HEK293 (cell line): ENCODE measurements around the gene ARHGAP5.

Source experiments
- CTCF ChIA-PET: fragments of 350-600 bp; formaldehyde crosslinking; extraction: SDS; loops from one replicate; lab custom pipeline; 2021; ENCODE audit warnings: antibody characterized with exemption; lab: Yijun Ruan, JAX
- POLR2A ChIA-PET: fragments of 300-600 bp; formaldehyde crosslinking; extraction: SDS; loops from one replicate; lab custom pipeline; 2020; ENCODE audit warnings: antibody characterized with exemption, inconsistent platforms; lab: Yijun Ruan, JAX
- H3K27ac ChIP-seq: fragments of 200-500 bp; sonication (Bioruptor generic); 2 replicates; pipeline ENCODE4 v1.5.1; 2014; ENCODE audit warnings: low read depth, low read length, control low read depth, inconsistent platforms; ENCODE audit errors: extremely low read depth
- H3K36me3 ChIP-seq, 2 experiments: fragments of 200-500 bp in 1 of 2; sonication (Bioruptor generic) in 1 of 2; 1 replicate in 1 of 2; 2 replicates in 1 of 2; pipeline ENCODE4 v1.5.1; 2014 to 2017; ENCODE audit warnings: inconsistent platforms in 2 of 2, low read length in 2 of 2; ENCODE audit not compliant: control insufficient read depth in 2 of 2, insufficient read depth in 1 of 2
- H3K4me1 ChIP-seq: fragments of 200-500 bp; sonication (Bioruptor generic); 2 replicates; pipeline ENCODE4 v1.5.1; 2014; ENCODE audit warnings: mild to moderate bottlenecking, low read length, inconsistent platforms; ENCODE audit not compliant: control insufficient read depth, insufficient read depth
- H3K4me3 ChIP-seq: 2 replicates; pipeline ENCODE4 v1.5.1; 2011; ENCODE audit warnings: low read depth, mild to moderate bottlenecking, control low read depth, low read length, moderate library complexity
- H3K9me3 ChIP-seq: fragments of 200-500 bp; sonication (Bioruptor generic); 2 replicates; pipeline ENCODE4 v1.5.1; 2014; ENCODE audit warnings: low read depth, low read length, inconsistent platforms; ENCODE audit not compliant: control insufficient read depth, insufficient read depth
- BCL11B ChIP-seq: fragments of 450-650 bp; formaldehyde crosslinking; IDR thresholded peaks from 2 replicates; pipeline ENCODE4 v1.5.1; 2016; ENCODE audit warnings: low read depth, missing biosample characterization, missing genetic modification characterization
- GLIS1 ChIP-seq: fragments of 450-650 bp; formaldehyde crosslinking; IDR thresholded peaks from 2 replicates; pipeline ENCODE4 v1.5.1; 2016; ENCODE audit warnings: missing biosample characterization, missing genetic modification characterization
- GLIS2 ChIP-seq: fragments of 450-650 bp; formaldehyde crosslinking; IDR thresholded peaks from 2 replicates; pipeline ENCODE4 v1.5.1; 2016; ENCODE audit warnings: missing biosample characterization, missing genetic modification characterization
- MZF1 ChIP-seq: fragments of 450-650 bp; formaldehyde crosslinking; IDR thresholded peaks from 2 replicates; pipeline ENCODE4 v1.5.1; 2017; ENCODE audit warnings: missing biosample characterization, missing genetic modification characterization, borderline replicate concordance
- REPIN1 ChIP-seq: fragments of 450-650 bp; formaldehyde crosslinking; IDR thresholded peaks from 2 replicates; pipeline ENCODE4 v1.5.1; 2017; ENCODE audit warnings: missing biosample characterization, missing genetic modification characterization, low read depth
- SALL2 ChIP-seq: fragments of 450-650 bp; formaldehyde crosslinking; IDR thresholded peaks from 2 replicates; pipeline ENCODE4 v1.5.0; 2017; ENCODE audit warnings: missing biosample characterization, mild to moderate bottlenecking, missing genetic modification characterization, borderline replicate concordance
- ZBTB48 ChIP-seq: fragments of 450-650 bp; formaldehyde crosslinking; IDR thresholded peaks from 2 replicates; pipeline ENCODE4 v1.5.1; 2016; ENCODE audit warnings: missing biosample characterization, missing genetic modification characterization
- ZFP3 ChIP-seq: fragments of 450-650 bp; formaldehyde crosslinking; IDR thresholded peaks from 2 replicates; pipeline ENCODE4 v1.5.1; 2016; ENCODE audit warnings: low read depth, missing biosample characterization, missing genetic modification characterization
- ZFP69B ChIP-seq: fragments of 450-650 bp; formaldehyde crosslinking; IDR thresholded peaks from 2 replicates; pipeline ENCODE4 v1.5.1; 2016; ENCODE audit warnings: missing biosample characterization, missing genetic modification characterization
- ZNF169 ChIP-seq: fragments of 450-650 bp; formaldehyde crosslinking; IDR thresholded peaks from 2 replicates; pipeline ENCODE4 v1.5.1; 2016; ENCODE audit warnings: missing biosample characterization, missing genetic modification characterization
- ZNF561 ChIP-seq: fragments of 450-650 bp; IDR thresholded peaks from 2 replicates; pipeline ENCODE4 v1.5.1; 2018; ENCODE audit warnings: missing biosample characterization, missing genetic modification characterization, borderline replicate concordance
- ZNF585B ChIP-seq: fragments of 450-650 bp; formaldehyde crosslinking; IDR thresholded peaks from 2 replicates; pipeline ENCODE4 v1.5.1; 2016; ENCODE audit warnings: missing biosample characterization, missing genetic modification characterization
- ZNF747 ChIP-seq: fragments of 450-650 bp; formaldehyde crosslinking; IDR thresholded peaks from 2 replicates; pipeline ENCODE4 v1.5.1; 2016; ENCODE audit warnings: missing biosample characterization, missing genetic modification characterization
- ZNF837 ChIP-seq: fragments of 450-650 bp; formaldehyde crosslinking; IDR thresholded peaks from 2 replicates; pipeline ENCODE4 v1.5.1; 2016; ENCODE audit warnings: missing biosample characterization, missing genetic modification characterization
- TF ChIP-seq, protein P1 (sequence below): fragments of 450-650 bp; formaldehyde crosslinking; IDR thresholded peaks from 2 replicates; pipeline ENCODE4 v1.5.1; 2016; ENCODE audit warnings: missing biosample characterization, missing genetic modification characterization, borderline replicate concordance
- TF ChIP-seq, protein P2 (sequence below): fragments of 450-650 bp; formaldehyde crosslinking; IDR thresholded peaks from 2 replicates; pipeline ENCODE4 v1.5.1; 2017; ENCODE audit warnings: missing biosample characterization, missing genetic modification characterization
- TF ChIP-seq, protein P3 (sequence below): fragments of 450-650 bp; formaldehyde crosslinking; optimal IDR thresholded peaks from 2 replicates; pipeline ENCODE3; 2016; ENCODE audit warnings: missing biosample characterization, mild to moderate bottlenecking, missing genetic modification characterization
- TF ChIP-seq, protein P4 (sequence below): fragments of 450-650 bp; formaldehyde crosslinking; IDR thresholded peaks from 2 replicates; pipeline ENCODE4 v1.5.1; 2016; ENCODE audit warnings: missing biosample characterization, missing genetic modification characterization

Gene ARHGAP5

DNA sequence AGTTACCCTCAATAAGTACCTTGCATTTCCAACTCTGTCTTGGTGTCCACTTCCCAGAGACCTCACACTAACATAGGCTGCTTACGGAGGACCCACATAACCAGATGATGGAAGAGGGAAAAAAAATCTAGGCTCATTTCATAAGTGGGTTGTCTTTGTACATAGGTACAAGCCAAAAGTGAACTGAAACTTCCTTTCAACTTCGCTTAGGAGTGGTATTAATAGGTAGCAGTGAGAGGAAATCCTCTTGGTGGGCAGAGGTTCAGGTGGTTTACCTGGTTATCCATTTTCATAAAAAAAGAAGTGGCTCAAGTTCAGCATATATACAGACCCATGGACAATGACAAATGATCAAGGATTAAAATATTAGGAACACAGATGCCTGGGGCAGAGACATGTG lies 88.9 kb downstream of the ARHGAP5 start:
- ChIA-PET POLR2A (no interaction called here), CTCF (no interaction called here)
- H3K36me3 ChIP-seq = no peaks in the 10 kb centered on the region
- no peak overlapping the region for H3K4me3 ChIP-seq
- no peaks in the 10 kb centered on the region for H3K9me3 ChIP-seq
- H3K27ac ChIP-seq = no peak overlapping the region
- H3K4me1 ChIP-seq = no peaks in the 10 kb centered on the region
- no peak for TF ChIP-seq ZNF747 (tag by site-specific recombination)
- TF ChIP-seq, protein P1, sequence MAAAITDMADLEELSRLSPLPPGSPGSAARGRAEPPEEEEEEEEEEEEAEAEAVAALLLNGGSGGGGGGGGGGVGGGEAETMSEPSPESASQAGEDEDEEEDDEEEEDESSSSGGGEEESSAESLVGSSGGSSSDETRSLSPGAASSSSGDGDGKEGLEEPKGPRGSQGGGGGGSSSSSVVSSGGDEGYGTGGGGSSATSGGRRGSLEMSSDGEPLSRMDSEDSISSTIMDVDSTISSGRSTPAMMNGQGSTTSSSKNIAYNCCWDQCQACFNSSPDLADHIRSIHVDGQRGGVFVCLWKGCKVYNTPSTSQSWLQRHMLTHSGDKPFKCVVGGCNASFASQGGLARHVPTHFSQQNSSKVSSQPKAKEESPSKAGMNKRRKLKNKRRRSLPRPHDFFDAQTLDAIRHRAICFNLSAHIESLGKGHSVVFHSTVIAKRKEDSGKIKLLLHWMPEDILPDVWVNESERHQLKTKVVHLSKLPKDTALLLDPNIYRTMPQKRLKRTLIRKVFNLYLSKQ (tag by site-specific recombination) = no peak
- TF ChIP-seq, protein P2, sequence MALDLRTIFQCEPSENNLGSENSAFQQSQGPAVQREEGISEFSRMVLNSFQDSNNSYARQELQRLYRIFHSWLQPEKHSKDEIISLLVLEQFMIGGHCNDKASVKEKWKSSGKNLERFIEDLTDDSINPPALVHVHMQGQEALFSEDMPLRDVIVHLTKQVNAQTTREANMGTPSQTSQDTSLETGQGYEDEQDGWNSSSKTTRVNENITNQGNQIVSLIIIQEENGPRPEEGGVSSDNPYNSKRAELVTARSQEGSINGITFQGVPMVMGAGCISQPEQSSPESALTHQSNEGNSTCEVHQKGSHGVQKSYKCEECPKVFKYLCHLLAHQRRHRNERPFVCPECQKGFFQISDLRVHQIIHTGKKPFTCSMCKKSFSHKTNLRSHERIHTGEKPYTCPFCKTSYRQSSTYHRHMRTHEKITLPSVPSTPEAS (tag by site-specific recombination) = no peak
- TF ChIP-seq ZNF837 (tag by site-specific recombination) = no peak
- no peak for TF ChIP-seq ZNF561 (tag by site-specific recombination)
- TF ChIP-seq ZBTB48 = no peak
- TF ChIP-seq, protein P3, sequence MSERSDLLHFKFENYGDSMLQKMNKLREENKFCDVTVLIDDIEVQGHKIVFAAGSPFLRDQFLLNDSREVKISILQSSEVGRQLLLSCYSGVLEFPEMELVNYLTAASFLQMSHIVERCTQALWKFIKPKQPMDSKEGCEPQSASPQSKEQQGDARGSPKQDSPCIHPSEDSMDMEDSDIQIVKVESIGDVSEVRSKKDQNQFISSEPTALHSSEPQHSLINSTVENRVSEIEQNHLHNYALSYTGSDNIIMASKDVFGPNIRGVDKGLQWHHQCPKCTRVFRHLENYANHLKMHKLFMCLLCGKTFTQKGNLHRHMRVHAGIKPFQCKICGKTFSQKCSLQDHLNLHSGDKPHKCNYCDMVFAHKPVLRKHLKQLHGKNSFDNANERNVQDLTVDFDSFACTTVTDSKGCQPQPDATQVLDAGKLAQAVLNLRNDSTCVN (tag by site-specific recombination) = no peak
- TF ChIP-seq ZNF169 (tag by site-specific recombination) = no peak
- TF ChIP-seq ZNF585B = no peak
- no peak for TF ChIP-seq MZF1 (tag by site-specific recombination)
- no peak for TF ChIP-seq ZFP69B (tag by site-specific recombination)
- no peak for TF ChIP-seq SALL2 (tag by site-specific recombination)
- TF ChIP-seq ZFP3 (tag by site-specific recombination) = no peak
- no peak for TF ChIP-seq BCL11B (tag by site-specific recombination)
- no peak for TF ChIP-seq GLIS2 (tag by site-specific recombination)

DNA sequence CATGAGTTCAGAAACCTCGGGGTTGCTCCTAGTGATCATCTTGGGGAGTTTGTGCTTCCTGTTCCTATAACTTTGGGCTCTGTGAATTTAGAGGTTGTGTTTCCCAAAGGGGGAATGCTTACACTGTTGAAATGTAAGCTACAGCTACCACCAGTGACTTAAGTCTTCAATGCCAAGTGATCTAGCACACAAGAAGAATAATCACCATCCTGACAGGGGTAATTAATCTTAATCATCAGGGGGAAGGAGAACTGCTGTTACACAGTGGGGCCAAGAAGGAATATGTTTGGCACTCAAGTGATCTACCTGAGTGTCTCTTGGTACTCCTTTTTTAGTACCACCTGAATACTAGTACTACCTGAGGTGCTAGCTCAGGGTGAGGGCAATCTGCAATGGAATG lies 89.8 kb downstream of the ARHGAP5 start:
- Histone ChIP-seq H3K9me3 (no peaks in the 10 kb centered on the region), H3K36me3 (no peaks in the 10 kb centered on the region), H3K4me1 (no peaks in the 10 kb centered on the region), H3K27ac (no peak overlapping the region), H3K4me3 (no peak overlapping the region)
- TF ChIP-seq, protein P4, sequence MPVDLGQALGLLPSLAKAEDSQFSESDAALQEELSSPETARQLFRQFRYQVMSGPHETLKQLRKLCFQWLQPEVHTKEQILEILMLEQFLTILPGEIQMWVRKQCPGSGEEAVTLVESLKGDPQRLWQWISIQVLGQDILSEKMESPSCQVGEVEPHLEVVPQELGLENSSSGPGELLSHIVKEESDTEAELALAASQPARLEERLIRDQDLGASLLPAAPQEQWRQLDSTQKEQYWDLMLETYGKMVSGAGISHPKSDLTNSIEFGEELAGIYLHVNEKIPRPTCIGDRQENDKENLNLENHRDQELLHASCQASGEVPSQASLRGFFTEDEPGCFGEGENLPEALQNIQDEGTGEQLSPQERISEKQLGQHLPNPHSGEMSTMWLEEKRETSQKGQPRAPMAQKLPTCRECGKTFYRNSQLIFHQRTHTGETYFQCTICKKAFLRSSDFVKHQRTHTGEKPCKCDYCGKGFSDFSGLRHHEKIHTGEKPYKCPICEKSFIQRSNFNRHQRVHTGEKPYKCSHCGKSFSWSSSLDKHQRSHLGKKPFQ (tag by site-specific recombination) = no peak
- ChIA-PET CTCF (no interaction called here), POLR2A (no interaction called here)

DNA sequence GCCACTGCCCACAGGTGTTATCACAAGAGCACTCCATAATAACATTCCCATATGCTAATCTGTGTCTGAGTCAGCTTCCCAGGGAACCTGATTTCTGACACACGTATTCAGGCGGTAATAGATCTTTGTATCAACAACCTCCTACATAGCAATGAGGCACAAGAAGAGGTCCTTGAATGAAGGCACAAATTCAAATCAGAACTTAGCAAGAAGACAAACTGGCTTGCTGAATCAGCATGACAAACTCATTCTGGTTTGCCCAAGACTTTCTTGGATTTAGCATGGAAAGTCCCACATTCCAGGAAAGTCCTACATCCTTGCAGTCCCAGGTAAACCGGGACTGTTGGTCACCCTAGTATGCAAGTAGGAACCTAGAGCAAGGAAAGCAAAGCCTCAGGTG lies 90.8 kb downstream of the ARHGAP5 start:
- CTCF ChIA-PET = interaction anchor here (0.7 kb wide), 1 partner anchor 82 kb away, joined by 5 read pairs; no protein-coding TSS in a partner anchor
- no peak for TF ChIP-seq REPIN1 (tag by site-specific recombination)
- 0 out of 2 replicates have a peak, but pooled peaks have one; percentile 17 for TF ChIP-seq GLIS1 (tag by site-specific recombination)
- Histone ChIP-seq H3K27ac (no peak overlapping the region), H3K9me3 (no peaks in the 10 kb centered on the region), H3K36me3 (no peaks in the 10 kb centered on the region), H3K4me3 (no peak overlapping the region), H3K4me1 (no peaks in the 10 kb centered on the region)
- POLR2A ChIA-PET = interaction anchor here (0.6 to 1.5 kb wide), 2 partner anchors 79 to 91 kb away, joined by 5 read pairs; partner anchors contain the start of gene ARHGAP5
